HepG2 (cell line): ENCODE results near the gene IQCE. TPM values are rescaled to one million over a fixed set of nuclear protein-coding genes. Genes with fewer than 3 reads are reported as not detected.

Experiments
- CSRNP2 ChIP-seq: sonication (generic); formaldehyde crosslinking; conservative IDR thresholded peaks from 2 replicates; pipeline ENCODE4 v1.8.0; 2022; ENCODE audit warnings: low read depth, missing genetic modification reagents
- DR1 ChIP-seq: sonication (generic); formaldehyde crosslinking; IDR thresholded peaks from 2 replicates; pipeline ENCODE4 v1.8.0; 2021; ENCODE audit warnings: mild to moderate bottlenecking, missing genetic modification reagents, inconsistent platforms
- EP300 ChIP-seq, 3 experiments: sonication (generic) in 1 of 3; formaldehyde crosslinking in 1 of 3; IDR thresholded peaks; 2 replicates each; pipeline versions ENCODE4 v1.5.1 to v1.6.1; 2011 to 2020; ENCODE audit warnings: low read depth in 2 of 3, low read length in 2 of 3, borderline replicate concordance in 1 of 3, improper control_type of control experiment in 1 of 3, mild to moderate bottlenecking in 1 of 3, missing genetic modification reagents in 1 of 3, moderate library complexity in 1 of 3
- IKZF4 ChIP-seq: sonication (generic); formaldehyde crosslinking; IDR thresholded peaks from 2 replicates; pipeline ENCODE4 v1.5.1; 2020; ENCODE audit warnings: borderline replicate concordance, mild to moderate bottlenecking, low read depth, missing genetic modification reagents; ENCODE audit errors: not compliant biosample characterization
- JUND ChIP-seq: sonication (generic); formaldehyde crosslinking; IDR thresholded peaks from 2 replicates; pipeline ENCODE4 v1.8.0; 2022; ENCODE audit warnings: mild to moderate bottlenecking, missing genetic modification reagents
- LRRFIP1 ChIP-seq: sonication (generic); formaldehyde crosslinking; conservative IDR thresholded peaks from 2 replicates; pipeline ENCODE4 v1.4.0; 2020; ENCODE audit warnings: missing genetic modification reagents
- NKX3-1 ChIP-seq: sonication (generic); formaldehyde crosslinking; IDR thresholded peaks from 2 replicates; pipeline ENCODE4 v1.5.0; 2020; ENCODE audit warnings: missing genetic modification reagents
- THRA ChIP-seq: sonication (generic); formaldehyde crosslinking; IDR thresholded peaks from 2 replicates; pipeline ENCODE4 v1.4.0; 2020; ENCODE audit warnings: missing genetic modification reagents, borderline replicate concordance
- ZNF83 ChIP-seq: sonication (generic); formaldehyde crosslinking; IDR thresholded peaks from 2 replicates; pipeline ENCODE4 v1.4.0; 2020; ENCODE audit warnings: missing genetic modification reagents, mild to moderate bottlenecking, borderline replicate concordance
- ZSCAN20 ChIP-seq: sonication (generic); formaldehyde crosslinking; IDR thresholded peaks from 2 replicates; pipeline ENCODE4 v1.4.0; 2020; ENCODE audit warnings: missing genetic modification reagents, mild to moderate bottlenecking, borderline replicate concordance
- polyA plus RNA-seq, 8 experiments: library from polyadenylated mRNA; depleted of rRNA in 3 of 8; stranded (reverse) in 7 of 8; unstranded in 1 of 8; fragments of >200 nt; fragmentation: Illumina TruSeq in 4 of 8; extraction: Trizol in 4 of 8; gene quantifications; 2 replicates each; pipeline versions ENCODE4 v1.2.1 to v1.2.3, GENCODE V29; 2011 to 2016; ENCODE audit warnings: low read depth in 4 of 8, missing spikeins in 1 of 8, mixed read lengths in 1 of 8; ENCODE audit not compliant: insufficient read depth in 1 of 8
- total RNA-seq, 5 experiments: library from RNA; depleted of rRNA; stranded (reverse); fragments of >200 nt; fragmentation: Illumina TruSeq; extraction: Trizol; gene quantifications; 2 replicates each; pipeline ENCODE4 v1.2.3, GENCODE V29; 2016; ENCODE audit warnings: low read depth in 1 of 5
- TF ChIP-seq, protein P1 (sequence below): sonication (generic); formaldehyde crosslinking; IDR thresholded peaks from 2 replicates; pipeline ENCODE4 v1.9.0; 2021; ENCODE audit warnings: mild to moderate bottlenecking, missing genetic modification reagents
- TF ChIP-seq, protein P2 (sequence below): sonication (generic); formaldehyde crosslinking; IDR thresholded peaks from 2 replicates; pipeline ENCODE4 v1.8.0; 2022; ENCODE audit warnings: mild to moderate bottlenecking, missing genetic modification reagents
- TF ChIP-seq, protein P3 (sequence below): IDR thresholded peaks from 2 replicates; pipeline ENCODE4 v1.6.1; 2016; ENCODE audit warnings: missing genetic modification reagents, missing compliant biosample characterization

IQCE gene
- total and polyA plus RNA-seq, 2 of the 13 experiments (the other 11 are each of a cell fraction or from before 2014, with no cell fraction given): 1.5 to 2.5 TPM

GRCh38 chr7:2558629-2559282 is at the start of gene IQCE (continued):
- TF ChIP-seq, protein P1, sequence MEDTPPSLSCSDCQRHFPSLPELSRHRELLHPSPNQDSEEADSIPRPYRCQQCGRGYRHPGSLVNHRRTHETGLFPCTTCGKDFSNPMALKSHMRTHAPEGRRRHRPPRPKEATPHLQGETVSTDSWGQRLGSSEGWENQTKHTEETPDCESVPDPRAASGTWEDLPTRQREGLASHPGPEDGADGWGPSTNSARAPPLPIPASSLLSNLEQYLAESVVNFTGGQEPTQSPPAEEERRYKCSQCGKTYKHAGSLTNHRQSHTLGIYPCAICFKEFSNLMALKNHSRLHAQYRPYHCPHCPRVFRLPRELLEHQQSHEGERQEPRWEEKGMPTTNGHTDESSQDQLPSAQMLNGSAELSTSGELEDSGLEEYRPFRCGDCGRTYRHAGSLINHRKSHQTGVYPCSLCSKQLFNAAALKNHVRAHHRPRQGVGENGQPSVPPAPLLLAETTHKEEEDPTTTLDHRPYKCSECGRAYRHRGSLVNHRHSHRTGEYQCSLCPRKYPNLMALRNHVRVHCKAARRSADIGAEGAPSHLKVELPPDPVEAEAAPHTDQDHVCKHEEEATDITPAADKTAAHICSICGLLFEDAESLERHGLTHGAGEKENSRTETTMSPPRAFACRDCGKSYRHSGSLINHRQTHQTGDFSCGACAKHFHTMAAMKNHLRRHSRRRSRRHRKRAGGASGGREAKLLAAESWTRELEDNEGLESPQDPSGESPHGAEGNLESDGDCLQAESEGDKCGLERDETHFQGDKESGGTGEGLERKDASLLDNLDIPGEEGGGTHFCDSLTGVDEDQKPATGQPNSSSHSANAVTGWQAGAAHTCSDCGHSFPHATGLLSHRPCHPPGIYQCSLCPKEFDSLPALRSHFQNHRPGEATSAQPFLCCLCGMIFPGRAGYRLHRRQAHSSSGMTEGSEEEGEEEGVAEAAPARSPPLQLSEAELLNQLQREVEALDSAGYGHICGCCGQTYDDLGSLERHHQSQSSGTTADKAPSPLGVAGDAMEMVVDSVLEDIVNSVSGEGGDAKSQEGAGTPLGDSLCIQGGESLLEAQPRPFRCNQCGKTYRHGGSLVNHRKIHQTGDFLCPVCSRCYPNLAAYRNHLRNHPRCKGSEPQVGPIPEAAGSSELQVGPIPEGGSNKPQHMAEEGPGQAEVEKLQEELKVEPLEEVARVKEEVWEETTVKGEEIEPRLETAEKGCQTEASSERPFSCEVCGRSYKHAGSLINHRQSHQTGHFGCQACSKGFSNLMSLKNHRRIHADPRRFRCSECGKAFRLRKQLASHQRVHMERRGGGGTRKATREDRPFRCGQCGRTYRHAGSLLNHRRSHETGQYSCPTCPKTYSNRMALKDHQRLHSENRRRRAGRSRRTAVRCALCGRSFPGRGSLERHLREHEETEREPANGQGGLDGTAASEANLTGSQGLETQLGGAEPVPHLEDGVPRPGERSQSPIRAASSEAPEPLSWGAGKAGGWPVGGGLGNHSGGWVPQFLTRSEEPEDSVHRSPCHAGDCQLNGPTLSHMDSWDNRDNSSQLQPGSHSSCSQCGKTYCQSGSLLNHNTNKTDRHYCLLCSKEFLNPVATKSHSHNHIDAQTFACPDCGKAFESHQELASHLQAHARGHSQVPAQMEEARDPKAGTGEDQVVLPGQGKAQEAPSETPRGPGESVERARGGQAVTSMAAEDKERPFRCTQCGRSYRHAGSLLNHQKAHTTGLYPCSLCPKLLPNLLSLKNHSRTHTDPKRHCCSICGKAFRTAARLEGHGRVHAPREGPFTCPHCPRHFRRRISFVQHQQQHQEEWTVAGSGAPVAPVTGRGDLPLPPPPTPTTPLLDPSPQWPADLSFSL: no peak
- no peak for TF ChIP-seq NKX3-1 (CRISPR knock-in tag)
- no peak for TF ChIP-seq EP300 (IDR thresholded peaks at IDR 0.05; ENCODE audit: low read depth in 2 of 2, low read length in 2 of 2)
- TF ChIP-seq EP300 (CRISPR knock-in tag; IDR thresholded peaks at IDR 0.05; ENCODE audit: borderline replicate concordance): no peak
- no peak for TF ChIP-seq THRA (CRISPR knock-in tag)
- TF ChIP-seq DR1 (CRISPR knock-in tag): no peak
- TF ChIP-seq, protein P2, sequence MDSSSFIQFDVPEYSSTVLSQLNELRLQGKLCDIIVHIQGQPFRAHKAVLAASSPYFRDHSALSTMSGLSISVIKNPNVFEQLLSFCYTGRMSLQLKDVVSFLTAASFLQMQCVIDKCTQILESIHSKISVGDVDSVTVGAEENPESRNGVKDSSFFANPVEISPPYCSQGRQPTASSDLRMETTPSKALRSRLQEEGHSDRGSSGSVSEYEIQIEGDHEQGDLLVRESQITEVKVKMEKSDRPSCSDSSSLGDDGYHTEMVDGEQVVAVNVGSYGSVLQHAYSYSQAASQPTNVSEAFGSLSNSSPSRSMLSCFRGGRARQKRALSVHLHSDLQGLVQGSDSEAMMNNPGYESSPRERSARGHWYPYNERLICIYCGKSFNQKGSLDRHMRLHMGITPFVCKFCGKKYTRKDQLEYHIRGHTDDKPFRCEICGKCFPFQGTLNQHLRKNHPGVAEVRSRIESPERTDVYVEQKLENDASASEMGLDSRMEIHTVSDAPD: no peak
- no peak for TF ChIP-seq JUND
- no peak for TF ChIP-seq LRRFIP1 (CRISPR knock-in tag)
- TF ChIP-seq ZNF83 (CRISPR knock-in tag): no peak
- TF ChIP-seq IKZF4 (CRISPR knock-in tag): no peak
- TF ChIP-seq, protein P3, sequence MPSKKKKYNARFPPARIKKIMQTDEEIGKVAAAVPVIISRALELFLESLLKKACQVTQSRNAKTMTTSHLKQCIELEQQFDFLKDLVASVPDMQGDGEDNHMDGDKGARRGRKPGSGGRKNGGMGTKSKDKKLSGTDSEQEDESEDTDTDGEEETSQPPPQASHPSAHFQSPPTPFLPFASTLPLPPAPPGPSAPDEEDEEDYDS (CRISPR knock-in tag): peak; percentile 45; the same call in 1 of the 2 replicates
- TF ChIP-seq CSRNP2 (CRISPR knock-in tag): no peak
- TF ChIP-seq ZSCAN20 (CRISPR knock-in tag): 0 out of 2 replicates have a peak, but pooled peaks have one; percentile 37
